HG03196 (cell line): ENCODE data around the gene PASK.

Experiments
- ATAC-seq: cut with Tn5 transposase; IDR thresholded peaks from one replicate; pipeline ENCODE4 v1.9.1; 2021; ENCODE audit not compliant: unreplicated experiment

The PASK gene

GRCh38 chr2:241148239-241148638 lies 1.0 kb downstream of the PASK start:
- no peak for ATAC-seq

- no peak for ATAC-seq
These were observed 1.9 kb downstream of the PASK start for GRCh38 chr2:241147336-241147735.

- ATAC-seq: no peak
These were observed 3.0 kb downstream of the PASK start for GRCh38 chr2:241146286-241146685.

- ATAC-seq: no peak
These were observed 6.7 kb downstream of the PASK start for GRCh38 chr2:241142593-241142992.

GRCh38 chr2:241142063-241142462 lies 7.2 kb downstream of the PASK start:
- no peak for ATAC-seq

DNA sequence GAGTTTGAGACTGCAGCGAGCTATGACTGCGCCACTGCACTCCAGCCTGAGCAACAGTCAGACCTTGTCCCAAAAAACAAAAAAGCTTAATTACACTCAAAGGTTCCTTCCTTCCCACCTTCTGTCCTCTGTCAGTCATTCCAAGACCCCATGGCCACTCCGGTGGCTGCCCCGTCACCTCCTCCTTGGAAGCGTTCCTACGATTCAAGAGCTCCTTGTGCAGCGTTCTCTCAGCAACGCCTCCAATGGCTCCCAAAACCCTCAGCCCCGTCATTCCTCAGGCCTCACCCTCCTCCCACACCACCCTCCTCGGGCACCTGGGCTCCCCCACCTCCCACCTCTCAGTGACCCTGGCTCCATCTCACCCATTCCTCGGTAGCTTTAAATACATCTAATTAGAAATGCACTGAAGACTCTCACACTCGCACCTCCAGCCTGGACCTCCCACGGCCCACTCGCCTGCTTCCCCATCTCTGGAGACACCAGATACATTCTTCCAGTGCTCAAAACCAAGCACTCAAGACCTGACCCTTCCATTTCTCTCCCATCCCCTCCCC lies 8.0 kb downstream of the PASK start:
- no peak for ATAC-seq

- no peak for ATAC-seq
These were observed 8.8 kb downstream of the PASK start for GRCh38 chr2:241140445-241140840.

DNA sequence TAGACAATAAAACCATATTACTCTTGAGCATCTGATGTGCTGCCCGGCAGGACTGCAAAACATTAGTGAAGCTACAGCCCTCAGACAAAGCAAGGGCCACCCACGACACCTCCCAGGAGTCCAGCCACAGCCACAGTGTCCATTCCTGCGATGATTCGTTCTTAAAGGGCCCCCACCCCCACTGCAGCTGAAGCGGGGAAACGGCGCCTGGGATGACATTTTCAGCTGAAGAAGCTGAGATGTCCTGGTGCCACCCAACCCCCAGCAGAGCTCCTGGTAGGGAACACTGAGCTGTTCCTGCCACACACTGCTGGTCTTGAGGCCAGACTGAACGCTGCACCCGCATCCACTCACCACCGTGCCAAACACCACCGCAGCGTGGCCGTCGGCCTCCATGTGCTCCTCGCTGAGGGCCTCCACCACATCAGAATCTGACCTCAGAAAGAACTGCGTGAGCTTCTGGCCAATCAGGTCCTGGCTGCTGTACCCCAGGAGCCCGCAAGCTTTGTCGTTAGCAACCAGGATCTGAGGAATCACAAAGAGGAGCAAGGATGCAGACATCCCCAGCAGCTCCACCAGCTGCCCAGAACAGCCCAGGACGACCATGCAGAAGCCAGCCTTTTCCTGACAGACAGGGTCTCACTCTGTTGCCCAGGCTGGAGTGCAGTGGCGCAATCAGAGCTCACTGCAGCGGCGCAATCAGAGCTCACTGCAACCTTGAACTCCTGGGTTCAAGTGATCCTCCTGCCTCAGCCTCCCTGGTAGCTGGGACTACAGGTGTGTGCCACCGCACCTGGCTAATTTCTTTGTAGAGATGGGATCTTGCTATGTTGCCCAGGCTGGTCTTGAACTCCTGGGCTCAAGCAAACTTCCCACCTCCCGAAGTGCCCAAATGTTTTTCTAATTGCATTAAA lies 9.5 kb downstream of the PASK start:
- no peak for ATAC-seq

GRCh38 chr2:241138471-241138870 lies 10.8 kb downstream of the PASK start:
- no peak for ATAC-seq

DNA sequence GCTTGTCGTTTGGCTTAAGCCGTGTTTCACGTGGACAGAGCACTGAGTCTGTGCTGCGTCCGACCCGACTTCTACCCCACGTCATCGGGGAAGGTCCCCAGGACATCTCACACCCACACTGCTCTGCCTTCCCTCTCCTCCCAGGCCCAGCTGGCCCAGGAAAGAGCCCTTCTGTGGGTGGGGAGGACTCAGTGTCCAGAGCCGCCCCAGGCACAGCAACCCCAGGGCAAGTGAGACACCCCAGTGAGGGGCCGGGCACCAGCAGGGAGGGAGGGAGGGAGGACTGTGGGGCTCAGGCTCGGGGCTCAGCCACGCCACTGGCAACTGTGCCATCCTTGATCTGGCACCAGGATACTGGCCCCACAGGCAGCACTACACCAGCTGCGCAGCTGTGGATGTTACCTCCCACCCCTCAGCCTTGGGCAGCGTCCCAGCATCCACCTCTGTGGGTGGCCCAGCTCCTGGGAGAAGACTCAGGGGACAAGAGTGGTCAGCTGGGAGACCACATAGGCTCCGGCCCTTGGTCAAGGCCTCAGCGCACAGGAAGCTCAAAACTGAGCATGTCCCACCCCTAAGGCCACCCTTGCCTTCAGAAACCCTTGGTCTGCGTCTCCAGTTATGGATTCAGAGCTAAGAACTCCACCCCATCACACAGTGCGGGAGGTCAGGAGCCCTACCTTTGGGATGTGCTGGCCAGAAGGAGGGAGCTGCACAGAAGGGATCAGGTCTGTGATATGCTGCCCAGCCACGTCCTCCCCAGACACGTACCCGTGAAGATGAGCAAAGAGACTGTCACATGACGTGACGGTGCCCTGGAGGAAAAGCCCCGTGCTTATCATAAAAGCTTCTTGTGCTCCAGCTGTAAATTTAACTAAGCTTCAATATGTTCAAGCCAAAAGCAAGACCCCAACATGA lies 11.7 kb downstream of the PASK start:
- ATAC-seq: no peak

GRCh38 chr2:241136661-241137260 lies 12.5 kb downstream of the PASK start:
- no peak for ATAC-seq

DNA sequence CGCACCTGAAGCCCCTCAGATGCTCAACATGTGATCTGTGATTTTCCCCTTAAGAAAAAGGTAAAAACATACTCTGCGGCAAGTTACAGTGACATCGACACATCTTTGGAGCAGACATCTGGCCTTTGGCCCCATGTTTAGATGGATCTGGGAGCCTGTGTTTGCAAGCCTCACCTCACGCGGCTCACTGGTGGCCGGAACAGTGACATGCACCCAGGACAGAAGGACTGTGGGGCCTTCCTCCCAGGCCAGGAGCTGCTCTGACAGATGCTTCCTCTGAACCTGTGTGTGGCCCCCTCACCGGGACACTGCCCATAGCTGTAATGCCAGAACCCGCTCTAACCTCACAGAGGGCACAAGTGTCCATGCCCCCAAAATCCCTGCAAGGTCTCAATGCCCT lies 13.1 kb downstream of the PASK start:
- ATAC-seq: no peak

DNA sequence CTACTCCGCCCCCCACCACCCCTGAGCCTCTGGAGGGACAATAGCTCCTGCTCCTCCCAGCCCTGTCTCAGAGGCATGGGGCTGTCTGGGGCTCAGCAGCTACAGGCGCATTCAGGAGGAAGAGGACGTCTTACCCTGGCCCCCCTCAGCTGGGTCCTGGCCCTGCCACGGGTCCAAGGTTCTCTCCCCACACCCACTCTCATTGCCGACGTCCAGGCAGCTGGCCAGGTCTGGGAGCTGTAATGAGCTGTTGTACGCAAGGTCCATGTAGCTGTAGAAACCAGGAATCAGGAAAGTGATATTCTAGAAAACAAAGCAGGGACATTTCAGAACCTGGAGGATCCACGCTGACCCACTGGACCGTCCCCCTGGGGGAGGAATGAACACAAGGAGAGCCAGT lies 13.5 kb downstream of the PASK start:
- no peak for ATAC-seq

DNA sequence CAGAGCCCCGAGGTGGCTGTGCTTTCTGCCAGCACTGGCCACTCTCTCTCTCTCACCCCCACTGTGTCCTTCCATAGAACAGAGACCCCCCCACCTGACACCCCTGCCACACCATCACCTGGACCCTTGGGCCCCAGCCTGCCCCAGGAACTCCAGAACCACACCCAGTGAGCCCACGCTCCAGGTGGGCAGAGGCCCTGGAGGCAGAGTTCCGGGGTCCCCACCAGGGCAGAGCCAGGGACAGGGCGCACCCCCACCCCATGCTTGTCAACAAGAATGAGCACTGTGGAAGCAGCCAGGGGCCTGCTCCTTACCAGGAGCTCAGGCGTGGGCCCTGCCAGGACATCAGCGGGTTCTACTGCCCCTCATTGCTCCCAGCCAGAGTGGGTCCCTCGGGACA lies 14.6 kb downstream of the PASK start:
- no peak for ATAC-seq

- ATAC-seq: no peak
These were observed 15.8 kb downstream of the PASK start for GRCh38 chr2:241133436-241133820.

DNA sequence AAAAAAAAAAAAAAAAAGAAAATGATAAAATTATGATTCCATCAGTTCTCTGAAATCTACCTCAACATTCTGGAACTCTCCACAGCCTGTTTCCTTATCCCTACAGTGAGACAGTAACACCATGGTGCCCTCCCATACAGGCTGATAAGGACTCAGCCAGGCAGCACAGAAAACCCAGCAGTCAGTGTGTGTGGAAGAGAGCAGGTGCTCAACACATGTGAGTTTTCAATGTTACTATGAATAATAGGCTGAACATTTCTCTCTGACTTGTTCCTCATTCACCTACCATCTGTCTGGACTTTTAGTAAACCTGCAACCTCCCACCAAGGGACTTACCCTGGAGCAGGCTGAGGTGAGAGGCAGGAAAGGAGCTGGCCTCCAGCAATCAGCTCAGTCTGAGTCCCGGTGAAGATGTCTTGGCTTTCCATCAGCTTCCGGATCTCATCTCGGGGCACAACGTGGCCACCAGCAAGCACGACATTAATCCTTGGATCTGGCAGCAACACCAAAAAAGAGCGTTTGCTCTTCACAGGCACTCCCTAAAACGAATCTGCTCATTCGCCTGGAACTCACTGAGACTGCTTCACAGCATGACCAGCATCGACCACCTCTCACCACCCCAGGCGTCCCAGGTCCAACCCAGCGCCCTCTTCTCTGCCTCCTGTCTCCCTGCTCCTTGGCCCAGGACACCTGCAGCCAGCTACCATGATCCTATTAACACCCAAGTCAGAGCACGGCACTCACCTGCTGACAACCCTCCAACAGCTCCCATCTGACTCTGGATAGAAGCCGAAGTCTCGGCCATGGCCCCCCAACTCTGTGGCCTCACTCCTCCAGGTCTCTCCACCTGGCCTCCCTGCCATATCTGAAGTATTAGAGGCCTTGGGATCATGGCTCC lies 16.5 kb downstream of the PASK start:
- ATAC-seq: no peak

- no peak for ATAC-seq
These were observed 17.7 kb downstream of the PASK start for GRCh38 chr2:241131531-241131930.

GRCh38 chr2:241130316-241130715 lies 19.0 kb downstream of the PASK start:
- ATAC-seq: no peak

DNA sequence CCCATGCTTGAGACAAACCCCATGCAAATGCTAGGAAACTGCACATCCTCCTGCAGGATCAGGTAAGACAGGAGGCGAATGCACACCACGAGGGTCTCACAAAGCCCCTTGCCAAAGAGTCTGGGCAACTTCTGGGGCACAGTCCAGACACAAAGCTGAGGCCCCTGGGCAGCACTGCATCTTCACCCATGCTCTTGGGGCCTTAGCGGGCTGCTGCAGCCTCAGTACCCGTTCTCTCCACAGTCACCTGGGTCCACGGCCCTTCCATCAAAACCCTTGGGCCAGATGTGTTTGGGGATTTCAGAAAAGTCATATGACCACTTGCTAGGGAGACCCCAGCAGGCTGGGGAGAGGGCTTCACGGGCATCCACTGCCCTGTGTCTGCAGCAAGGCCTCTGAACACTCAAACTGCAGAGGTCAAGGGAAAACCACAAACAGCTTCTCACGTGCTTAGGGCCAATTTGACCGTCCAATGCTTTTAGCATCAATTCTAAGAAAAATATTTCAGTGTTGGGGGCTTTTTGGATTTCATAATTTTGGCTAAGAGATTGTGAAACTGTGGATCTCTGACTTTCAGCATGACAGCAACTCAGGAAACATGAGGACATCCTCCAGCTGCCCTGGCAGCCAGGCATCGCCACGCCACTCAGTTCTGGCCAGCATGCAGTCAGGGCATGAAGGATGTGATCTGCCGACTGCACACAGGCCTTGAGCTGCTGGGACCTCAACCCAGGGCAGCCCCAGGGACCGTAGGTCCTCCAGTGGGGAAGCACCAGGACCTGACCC lies 20.0 kb downstream of the PASK start:
- no peak for ATAC-seq
